GM18517 (cell line): ENCODE measurements around the gene ADI1.
"Not testable (repeated sequence)": the region's sequence is repeated elsewhere in the genome, so short reads cannot be mapped to it uniquely, and the experiment has no call there.

Experiments used
- ATAC-seq: cut with Tn5 transposase; IDR thresholded peaks from one replicate; pipeline ENCODE4 v1.9.1; 2021; ENCODE audit warnings: mild to moderate bottlenecking, moderate library complexity; ENCODE audit not compliant: unreplicated experiment

ADI1 gene

DNA sequence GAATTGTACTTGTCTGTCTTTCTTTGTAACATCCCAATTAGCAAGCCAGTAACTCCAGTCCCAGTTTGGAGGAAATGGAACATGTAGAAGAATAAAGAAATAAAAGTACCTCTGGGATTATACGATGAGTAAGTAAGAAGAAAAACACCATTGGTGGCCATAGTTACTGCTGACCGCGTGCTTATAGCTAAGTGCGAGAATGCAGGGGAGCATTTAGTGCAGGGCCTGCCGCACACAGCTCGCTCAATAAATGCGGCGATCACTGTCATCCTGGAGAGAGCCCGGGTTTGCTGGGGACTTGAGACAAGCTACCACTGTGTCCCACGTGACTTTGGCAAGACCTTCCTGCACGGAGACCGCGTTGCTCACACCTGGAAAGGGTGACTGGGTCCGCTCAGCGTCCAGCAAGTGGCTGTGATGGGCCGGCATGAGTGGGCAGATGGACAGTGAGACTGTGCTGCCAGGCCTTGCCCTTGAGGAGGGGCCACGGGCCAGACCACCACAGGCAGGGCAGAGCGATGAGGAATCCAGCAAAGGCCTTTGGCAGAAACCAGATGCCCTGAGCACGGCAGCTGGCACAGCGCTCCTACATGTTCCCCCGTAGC is 54.8 kb downstream of the ADI1 start:
- ATAC-seq = no peak

GRCh38 chr2:3463944-3464343 is 55.4 kb downstream of the ADI1 start:
- ATAC-seq = no peak

DNA sequence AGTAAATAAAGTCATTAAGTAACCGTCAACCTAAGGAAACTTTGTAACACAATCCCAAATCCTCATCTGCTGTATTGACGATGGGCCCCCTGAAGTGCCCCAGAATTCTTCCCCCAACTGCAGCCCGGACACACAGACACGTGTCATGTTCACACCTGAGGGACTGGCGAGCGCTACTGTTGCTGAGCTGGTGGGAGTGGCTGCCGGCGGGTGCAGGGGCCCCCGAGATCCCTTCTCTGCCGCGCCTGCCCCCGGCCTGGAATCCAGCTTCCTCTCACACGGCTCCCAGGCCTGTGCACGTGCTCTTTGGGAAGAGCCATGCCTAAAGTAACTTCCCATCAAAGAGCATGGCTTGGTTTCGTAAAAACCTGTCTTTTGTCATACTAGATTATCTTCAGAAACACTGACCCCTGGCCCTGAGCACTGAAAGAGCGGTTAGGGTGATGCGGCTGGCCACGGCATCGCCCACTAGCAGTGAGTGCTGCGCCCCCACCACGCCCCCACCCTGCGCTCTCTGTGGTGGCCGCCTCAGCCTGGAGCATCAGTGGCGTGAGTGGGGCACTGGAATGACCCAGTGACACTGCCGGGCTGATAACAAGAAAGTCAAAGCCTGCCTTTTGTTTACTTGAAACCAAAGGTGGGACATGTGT is 56.0 kb downstream of the ADI1 start:
- ATAC-seq = no peak

DNA sequence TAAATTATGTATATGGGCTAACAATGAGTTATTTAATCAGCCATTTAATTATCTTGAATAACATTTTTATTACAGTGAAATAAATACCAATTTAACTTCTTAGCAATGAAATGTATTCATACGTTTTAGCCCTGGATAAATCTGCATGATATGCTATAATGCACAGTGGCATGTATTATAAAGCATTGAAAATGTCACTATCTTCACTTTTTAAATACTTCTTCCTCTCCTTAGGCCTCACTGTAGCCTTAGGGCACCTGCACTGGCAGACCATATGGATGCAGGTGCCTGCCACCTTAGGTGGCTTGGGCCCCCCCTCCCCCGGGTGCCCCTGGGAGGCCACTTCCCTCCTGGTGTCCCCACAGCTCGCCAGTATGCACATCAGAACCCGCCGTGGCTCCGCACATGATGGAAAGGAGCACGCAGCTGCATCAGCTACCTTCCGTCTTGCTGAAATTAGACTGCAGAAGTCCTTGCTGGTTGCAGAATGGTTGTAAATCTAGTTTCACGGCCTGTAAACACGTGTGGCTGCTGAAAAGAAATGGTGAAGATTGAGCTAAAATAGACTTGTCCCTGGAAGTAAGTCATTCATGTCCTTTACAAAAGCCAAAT is 56.7 kb downstream of the ADI1 start:
- peak; percentile 11 for ATAC-seq

DNA sequence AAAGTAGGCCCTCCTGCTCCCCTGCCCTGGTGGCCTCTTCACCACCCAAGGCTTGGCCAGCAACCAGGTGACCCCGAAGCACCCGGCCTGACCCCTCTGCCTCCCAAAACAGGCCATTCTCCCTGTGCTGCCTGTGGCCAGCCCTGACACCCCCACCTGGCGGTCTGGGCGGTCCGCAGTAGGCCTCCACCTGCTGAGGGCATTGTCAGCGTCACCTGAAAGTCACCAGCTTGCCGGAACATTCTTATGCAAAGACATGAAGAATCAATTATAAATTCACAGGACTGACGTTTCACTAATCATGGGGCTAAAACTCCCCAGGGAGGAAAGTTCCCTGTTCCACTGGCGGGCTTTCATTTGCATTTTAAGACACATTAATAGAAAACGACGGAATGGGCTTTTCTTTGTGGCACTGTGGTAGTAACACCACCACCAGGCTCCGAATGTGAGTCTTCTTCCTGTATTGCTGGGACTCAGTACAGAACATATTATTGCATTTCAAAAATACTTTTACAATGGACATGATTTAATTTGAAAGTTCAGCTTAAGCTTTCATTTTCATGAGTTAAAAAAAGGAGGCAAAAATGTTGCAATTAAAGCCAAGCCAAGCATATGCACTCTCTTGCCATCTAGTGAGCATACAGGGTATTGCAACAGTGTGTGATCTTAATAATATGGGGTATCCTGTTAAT is 57.4 kb downstream of the ADI1 start:
- peak; percentile 76 for ATAC-seq

DNA sequence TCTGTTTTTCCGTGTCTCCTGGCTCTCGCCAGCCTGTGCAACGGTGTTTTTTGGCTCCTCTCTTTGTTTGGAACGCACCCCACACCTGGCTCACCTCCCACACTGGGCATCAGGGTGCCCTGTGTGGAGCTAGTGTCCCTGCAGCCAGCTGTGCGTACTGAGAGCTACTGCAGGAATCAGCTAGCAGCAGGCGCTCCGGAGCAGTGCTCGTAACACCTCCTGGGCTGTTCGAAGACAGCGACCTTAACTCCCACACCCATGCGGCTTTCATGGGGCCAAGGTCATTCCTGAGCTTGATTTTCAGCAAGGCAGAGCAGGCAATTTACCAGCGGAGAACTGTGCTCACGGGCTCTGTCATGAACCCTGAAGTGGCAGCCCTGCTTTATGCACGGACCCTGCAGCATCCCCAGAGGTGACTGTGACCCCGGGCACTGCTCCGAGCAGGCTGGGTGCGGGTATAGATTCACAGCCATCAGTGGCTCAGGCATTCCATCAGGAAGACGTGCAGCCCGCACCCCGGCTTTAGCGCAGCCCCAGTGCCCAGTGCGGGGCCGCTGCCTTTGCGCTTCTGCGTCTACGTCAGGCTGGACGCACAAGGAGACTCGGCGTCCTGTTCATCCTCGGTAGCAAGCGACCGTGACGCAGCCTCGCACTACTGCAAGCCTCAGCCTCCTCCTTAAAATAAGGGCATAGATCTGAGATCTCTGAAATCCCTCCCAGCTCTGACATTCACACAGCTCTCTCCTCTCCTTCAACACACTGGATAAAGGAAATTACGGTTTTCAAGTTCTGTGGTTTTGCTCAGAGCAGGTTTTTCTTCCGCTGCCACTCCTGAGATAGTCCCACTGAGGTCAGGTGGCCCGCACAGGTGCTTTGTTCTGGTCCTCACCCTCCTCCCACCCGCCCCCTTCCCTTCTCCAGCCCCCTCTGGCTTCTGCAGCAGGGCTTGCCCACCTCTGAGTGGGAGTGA is 58.2 kb downstream of the ADI1 start:
- ATAC-seq = no peak

DNA sequence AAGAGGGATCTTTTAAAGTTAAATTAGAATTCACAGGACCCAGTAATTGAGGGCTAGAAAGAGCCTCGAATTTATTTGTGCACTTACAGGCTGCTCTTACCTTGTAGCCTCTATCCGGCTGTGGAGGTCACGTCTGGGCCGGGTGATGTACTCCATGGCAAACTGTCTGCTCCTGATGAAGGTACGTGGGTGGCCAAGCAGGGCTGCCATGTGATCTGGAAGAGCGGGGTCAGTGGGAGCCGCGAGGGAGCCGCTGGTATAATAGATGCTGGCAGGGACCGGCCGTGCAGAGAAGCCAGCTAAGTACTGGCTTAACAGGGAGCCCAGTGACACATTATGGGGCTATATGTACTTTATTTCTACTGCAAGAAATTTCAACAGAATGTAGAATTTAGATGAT is 59.2 kb downstream of the ADI1 start:
- ATAC-seq = no peak

GRCh38 chr2:3459185-3460015 is 59.9 kb downstream of the ADI1 start:
- no peak for ATAC-seq

DNA sequence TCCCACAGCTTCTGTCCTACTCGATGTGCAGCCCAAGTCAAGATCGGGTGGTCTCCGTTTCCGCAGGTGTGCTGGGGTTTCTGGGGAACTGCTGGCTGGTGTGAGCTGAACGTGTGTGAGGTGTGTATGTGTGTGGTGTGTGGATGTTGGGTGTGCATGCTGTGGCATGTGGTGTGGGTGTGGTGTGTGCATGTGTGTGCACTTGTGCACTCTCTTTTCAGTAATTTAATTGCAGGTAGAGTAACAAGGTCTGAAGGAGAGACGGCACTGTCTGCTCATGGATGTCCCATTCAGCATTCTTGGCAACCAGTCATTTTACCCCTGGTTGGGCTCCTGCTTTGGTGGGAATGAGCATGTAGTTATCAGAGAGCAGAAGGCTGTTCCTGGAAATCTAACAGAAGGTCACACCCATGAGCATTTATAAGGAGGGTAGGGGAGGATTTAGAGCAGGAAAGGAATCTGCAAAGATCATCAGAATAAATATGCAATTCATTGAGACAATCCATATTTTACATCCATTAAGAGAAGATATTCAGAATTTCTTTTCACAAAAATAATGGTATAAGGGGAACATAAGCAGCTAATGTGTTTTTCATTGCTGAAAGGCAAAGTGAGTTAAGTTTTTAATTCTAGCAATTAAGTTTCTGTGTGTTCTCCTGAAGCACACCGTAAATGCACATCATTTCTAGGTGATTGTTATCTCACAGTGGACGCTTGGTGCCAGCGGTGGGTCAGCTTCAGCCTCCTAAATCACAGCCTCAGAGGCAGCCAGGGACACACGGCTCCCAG is 60.7 kb downstream of the ADI1 start:
- no peak for ATAC-seq

DNA sequence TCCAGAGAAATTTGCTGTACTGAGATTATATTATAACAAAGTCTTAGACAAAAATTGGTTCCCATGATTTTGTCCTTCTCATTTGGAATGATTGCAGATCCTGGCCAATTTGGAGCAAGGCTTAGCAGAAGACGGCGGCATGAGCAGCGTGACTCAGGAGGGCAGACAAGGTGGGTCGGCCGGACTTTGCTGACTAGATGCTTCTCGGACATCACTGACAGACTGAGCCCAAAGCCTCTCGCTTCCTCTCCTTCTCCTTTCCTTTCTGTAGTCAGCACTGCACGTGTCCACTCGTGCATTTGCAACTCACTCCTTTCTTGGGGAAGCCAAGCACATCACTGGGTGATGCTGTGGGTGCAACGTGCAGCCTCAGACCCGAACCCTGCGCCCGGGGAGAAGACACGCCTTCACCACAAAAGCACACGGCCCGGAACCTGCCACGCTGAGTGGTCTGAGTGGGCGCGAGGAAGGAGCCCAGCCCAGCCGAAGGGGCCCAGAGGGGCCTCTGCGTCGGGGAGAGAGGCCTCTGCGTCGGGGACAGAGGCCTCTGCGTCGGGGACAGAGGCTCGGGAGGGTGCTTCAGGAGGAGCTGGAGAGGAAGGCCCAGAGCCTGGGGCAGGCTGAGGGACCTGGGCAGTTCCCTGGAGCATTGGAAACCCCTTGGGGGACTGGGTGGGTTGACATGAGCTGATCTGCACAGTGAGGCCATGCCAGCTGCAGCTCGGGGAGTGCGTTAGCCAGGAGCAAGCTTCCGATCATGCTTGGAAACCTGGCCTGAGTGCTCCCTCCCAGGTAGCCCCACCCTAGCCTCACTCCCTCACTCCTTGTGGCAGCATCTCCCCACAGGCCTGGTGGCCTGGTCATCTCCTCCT is 61.6 kb downstream of the ADI1 start:
- no peak for ATAC-seq

GRCh38 chr2:3456125-3456524 is 63.2 kb downstream of the ADI1 start:
- ATAC-seq = no peak

- ATAC-seq = no peak
These were observed 64.5 kb downstream of the ADI1 start for GRCh38 chr2:3454802-3455201.

- ATAC-seq = not testable (repeated sequence)
These were observed 65.3 kb downstream of the ADI1 start for GRCh38 chr2:3454005-3454404.

- no peak for ATAC-seq
These were observed 65.9 kb downstream of the ADI1 start for GRCh38 chr2:3453190-3453999.

DNA sequence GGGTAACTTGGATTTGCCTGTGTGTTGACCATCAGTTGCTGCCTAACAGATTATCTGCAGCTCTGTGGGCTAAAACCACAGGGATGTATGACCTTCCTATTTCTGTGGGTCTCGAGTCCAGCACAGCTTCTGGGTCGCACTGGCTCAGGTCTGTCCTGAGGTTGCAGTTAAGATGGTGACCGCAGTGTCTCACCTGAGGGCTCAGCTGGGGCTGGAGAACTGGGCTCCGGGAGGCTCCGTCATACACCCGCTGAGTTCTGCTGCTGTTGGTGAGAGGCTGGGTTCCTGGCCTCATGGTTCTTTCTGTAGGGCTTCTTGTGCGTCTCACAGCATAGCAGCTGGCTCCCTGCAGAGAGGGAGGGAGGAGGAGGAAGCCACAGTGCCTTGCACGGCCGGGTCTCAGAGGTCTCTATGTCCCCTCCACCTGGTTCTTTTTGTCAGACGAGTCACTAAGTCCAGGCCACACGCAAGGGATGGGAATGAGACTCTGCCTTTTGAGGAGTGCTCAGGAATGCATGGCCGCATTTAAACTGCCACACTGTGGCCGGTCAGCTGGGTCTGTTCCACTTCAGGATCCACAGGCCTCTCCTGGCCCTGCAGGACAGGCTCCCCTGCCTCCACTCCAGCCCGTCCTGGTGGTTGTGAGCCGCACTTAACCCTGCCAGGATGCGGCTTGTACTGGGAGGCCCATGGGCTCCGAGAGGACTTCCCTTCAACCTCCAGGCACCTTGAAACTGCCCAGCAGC is 67.2 kb downstream of the ADI1 start:
- ATAC-seq = no peak

- no peak for ATAC-seq
These were observed 68.2 kb downstream of the ADI1 start for GRCh38 chr2:3451169-3451568.
